ENCODE results near the gene MCC.

Gene MCC

GRCh38 chr5:113340537-113340936, 147.7 kb downstream of the MCC start:
- no peaks in the 10 kb centered on the region for H3K27me3 ChIP-seq (ENCODE audit: control insufficient read depth, insufficient read depth, low read length)
- no peak overlapping the region for H3K4me3 ChIP-seq (ENCODE audit: low read depth, low read length)
- H3K36me3 ChIP-seq (ENCODE audit: control insufficient read depth, insufficient read depth, low read length): no peaks in the 10 kb centered on the region
- H3K27ac ChIP-seq (ENCODE audit: low read depth, low read length): no peak overlapping the region
- no peak overlapping the region for H3K9ac ChIP-seq (ENCODE audit: low read length)
- peaks cover 6% of the 10 kb centered on the region; the same call in 1 of the 2 replicates for H3K4me1 ChIP-seq (ENCODE audit: control insufficient read depth, insufficient read depth, low read length)
- no peaks in the 10 kb centered on the region for H3K9me3 ChIP-seq (ENCODE audit: control insufficient read depth, insufficient read depth, low read depth, low read length)

- no peaks in the 10 kb centered on the region for H3K36me3 ChIP-seq (ENCODE audit: control insufficient read depth, insufficient read depth, low read length)
Measured at GRCh38 chr5:113338628-113339027, 149.6 kb downstream of the MCC start.

GRCh38 chr5:113337515-113338415, 150.5 kb downstream of the MCC start:
- H3K9ac ChIP-seq (ENCODE audit: low read length): no peak overlapping the region
- H3K4me3 ChIP-seq (ENCODE audit: low read depth, low read length): no peak overlapping the region
- H3K4me1 ChIP-seq (ENCODE audit: control insufficient read depth, insufficient read depth, low read length): peaks cover 3% of the 10 kb centered on the region; the same call in 1 of the 2 replicates
- no peak overlapping the region for H3K27ac ChIP-seq (ENCODE audit: low read depth, low read length)
- H3K27me3 ChIP-seq (ENCODE audit: control insufficient read depth, insufficient read depth, low read length): no peaks in the 10 kb centered on the region
- H3K36me3 ChIP-seq (ENCODE audit: control insufficient read depth, insufficient read depth, low read length): no peaks in the 10 kb centered on the region
- H3K9me3 ChIP-seq (ENCODE audit: control insufficient read depth, insufficient read depth, low read depth, low read length): no peaks in the 10 kb centered on the region

More at GRCh38 chr5:113338628-113339027, 149.6 kb downstream of the MCC start:
- Histone ChIP-seq H3K4me3 (ENCODE audit: low read depth, low read length) (no peak overlapping the region), H3K27me3 (ENCODE audit: control insufficient read depth, insufficient read depth, low read length) (no peaks in the 10 kb centered on the region), H3K27ac (ENCODE audit: low read depth, low read length) (no peak overlapping the region), H3K9me3 (ENCODE audit: control insufficient read depth, insufficient read depth, low read depth, low read length) (no peaks in the 10 kb centered on the region), H3K4me1 (ENCODE audit: control insufficient read depth, insufficient read depth, low read length) (peaks cover 3% of the 10 kb centered on the region; the same call in 1 of the 2 replicates), H3K9ac (ENCODE audit: low read length) (no peak overlapping the region)

GRCh38 chr5:113336975-113337374, 151.3 kb downstream of the MCC start:
- H3K27me3 ChIP-seq (ENCODE audit: control insufficient read depth, insufficient read depth, low read length): no peaks in the 10 kb centered on the region
- peaks cover 3% of the 10 kb centered on the region; the same call in 1 of the 2 replicates for H3K4me1 ChIP-seq (ENCODE audit: control insufficient read depth, insufficient read depth, low read length)
- no peaks in the 10 kb centered on the region for H3K9me3 ChIP-seq (ENCODE audit: control insufficient read depth, insufficient read depth, low read depth, low read length)
- no peak overlapping the region for H3K27ac ChIP-seq (ENCODE audit: low read depth, low read length)
- H3K36me3 ChIP-seq (ENCODE audit: control insufficient read depth, insufficient read depth, low read length): no peaks in the 10 kb centered on the region
- H3K4me3 ChIP-seq (ENCODE audit: low read depth, low read length): no peak overlapping the region
- no peak overlapping the region for H3K9ac ChIP-seq (ENCODE audit: low read length)

- Histone ChIP-seq H3K27ac (ENCODE audit: low read depth, low read length) (no peak overlapping the region), H3K27me3 (ENCODE audit: control insufficient read depth, insufficient read depth, low read length) (no peaks in the 10 kb centered on the region), H3K9ac (ENCODE audit: low read length) (no peak overlapping the region), H3K4me1 (ENCODE audit: control insufficient read depth, insufficient read depth, low read length) (peaks cover 11% of the 10 kb centered on the region; the same call in 1 of the 2 replicates), H3K4me3 (ENCODE audit: low read depth, low read length) (no peak overlapping the region), H3K9me3 (ENCODE audit: control insufficient read depth, insufficient read depth, low read depth, low read length) (no peaks in the 10 kb centered on the region), H3K36me3 (ENCODE audit: control insufficient read depth, insufficient read depth, low read length) (no peaks in the 10 kb centered on the region)
Measured at GRCh38 chr5:113333411-113333810, 154.8 kb downstream of the MCC start.

GRCh38 chr5:113331209-113331551, 157.1 kb downstream of the MCC start:
- Histone ChIP-seq H3K9me3 (ENCODE audit: control insufficient read depth, insufficient read depth, low read depth, low read length) (no peaks in the 10 kb centered on the region), H3K4me3 (ENCODE audit: low read depth, low read length) (no peak overlapping the region), H3K27me3 (ENCODE audit: control insufficient read depth, insufficient read depth, low read length) (no peaks in the 10 kb centered on the region), H3K36me3 (ENCODE audit: control insufficient read depth, insufficient read depth, low read length) (no peaks in the 10 kb centered on the region), H3K9ac (ENCODE audit: low read length) (no peak overlapping the region), H3K4me1 (ENCODE audit: control insufficient read depth, insufficient read depth, low read length) (0 out of 2 replicates have a peak, but pooled peaks cover 9% of the 10 kb centered on the region), H3K27ac (ENCODE audit: low read depth, low read length) (no peak overlapping the region)

GRCh38 chr5:113330533-113331208, 157.6 kb downstream of the MCC start:
- Histone ChIP-seq H3K27ac (ENCODE audit: low read depth, low read length) (no peak overlapping the region), H3K9me3 (ENCODE audit: control insufficient read depth, insufficient read depth, low read depth, low read length) (no peaks in the 10 kb centered on the region), H3K4me1 (ENCODE audit: control insufficient read depth, insufficient read depth, low read length) (0 out of 2 replicates have a peak, but pooled peaks cover 9% of the 10 kb centered on the region), H3K9ac (ENCODE audit: low read length) (no peak overlapping the region), H3K36me3 (ENCODE audit: control insufficient read depth, insufficient read depth, low read length) (no peaks in the 10 kb centered on the region), H3K4me3 (ENCODE audit: low read depth, low read length) (no peak overlapping the region), H3K27me3 (ENCODE audit: control insufficient read depth, insufficient read depth, low read length) (no peaks in the 10 kb centered on the region)

GRCh38 chr5:113329981-113330380, 158.3 kb downstream of the MCC start:
- Histone ChIP-seq H3K9me3 (ENCODE audit: control insufficient read depth, insufficient read depth, low read depth, low read length) (no peaks in the 10 kb centered on the region), H3K36me3 (ENCODE audit: control insufficient read depth, insufficient read depth, low read length) (no peaks in the 10 kb centered on the region), H3K9ac (ENCODE audit: low read length) (no peak overlapping the region), H3K4me1 (ENCODE audit: control insufficient read depth, insufficient read depth, low read length) (0 out of 2 replicates have a peak, but pooled peaks cover 9% of the 10 kb centered on the region), H3K4me3 (ENCODE audit: low read depth, low read length) (no peak overlapping the region), H3K27ac (ENCODE audit: low read depth, low read length) (no peak overlapping the region), H3K27me3 (ENCODE audit: control insufficient read depth, insufficient read depth, low read length) (no peaks in the 10 kb centered on the region)

GRCh38 chr5:113325054-113325453, 163.2 kb downstream of the MCC start:
- no peaks in the 10 kb centered on the region for H3K9me3 ChIP-seq (ENCODE audit: control insufficient read depth, insufficient read depth, low read depth, low read length)
- no peak overlapping the region for H3K27ac ChIP-seq (ENCODE audit: low read depth, low read length)
- no peak overlapping the region for H3K4me3 ChIP-seq (ENCODE audit: low read depth, low read length)
- H3K27me3 ChIP-seq (ENCODE audit: control insufficient read depth, insufficient read depth, low read length): no peaks in the 10 kb centered on the region
- H3K9ac ChIP-seq (ENCODE audit: low read length): no peak overlapping the region
- no peaks in the 10 kb centered on the region for H3K36me3 ChIP-seq (ENCODE audit: control insufficient read depth, insufficient read depth, low read length)
- peaks cover 6% of the 10 kb centered on the region for H3K4me1 ChIP-seq (ENCODE audit: control insufficient read depth, insufficient read depth, low read length)

GRCh38 chr5:113321276-113321675, 167.0 kb downstream of the MCC start:
- H3K36me3 ChIP-seq (ENCODE audit: control insufficient read depth, insufficient read depth, low read length): no peaks in the 10 kb centered on the region
- H3K4me1 ChIP-seq (ENCODE audit: control insufficient read depth, insufficient read depth, low read length): peaks cover 6% of the 10 kb centered on the region
- H3K9ac ChIP-seq (ENCODE audit: low read length): no peak overlapping the region
- no peak overlapping the region for H3K4me3 ChIP-seq (ENCODE audit: low read depth, low read length)
- H3K9me3 ChIP-seq (ENCODE audit: control insufficient read depth, insufficient read depth, low read depth, low read length): no peaks in the 10 kb centered on the region
- H3K27me3 ChIP-seq (ENCODE audit: control insufficient read depth, insufficient read depth, low read length): no peaks in the 10 kb centered on the region
- no peak overlapping the region for H3K27ac ChIP-seq (ENCODE audit: low read depth, low read length)

- H3K27me3 ChIP-seq (ENCODE audit: control insufficient read depth, insufficient read depth, low read length): no peaks in the 10 kb centered on the region
- peaks cover 6% of the 10 kb centered on the region for H3K4me1 ChIP-seq (ENCODE audit: control insufficient read depth, insufficient read depth, low read length)
- H3K27ac ChIP-seq (ENCODE audit: low read depth, low read length): no peak overlapping the region
- no peaks in the 10 kb centered on the region for H3K9me3 ChIP-seq (ENCODE audit: control insufficient read depth, insufficient read depth, low read depth, low read length)
- no peak overlapping the region for H3K4me3 ChIP-seq (ENCODE audit: low read depth, low read length)
- H3K9ac ChIP-seq (ENCODE audit: low read length): no peak overlapping the region
- H3K36me3 ChIP-seq (ENCODE audit: control insufficient read depth, insufficient read depth, low read length): no peaks in the 10 kb centered on the region
Measured at GRCh38 chr5:113320273-113320780, 167.9 kb downstream of the MCC start.

All from HUES6 (cell line).